ENCODE measurements around the gene BUB1B.
"Not testable (repeated sequence)": the region's sequence is repeated elsewhere in the genome, so short reads cannot be mapped to it uniquely, and the experiment has no call there.

The BUB1B gene

GRCh38 chr15:40137303-40138200 lies 23.3 kb upstream of the BUB1B start:
- no peak for DNase-seq

GRCh38 chr15:40138201-40138570 lies 22.7 kb upstream of the BUB1B start:
- not testable (repeated sequence) for DNase-seq

- no peak for DNase-seq
These were observed 18.4 kb upstream of the BUB1B start for GRCh38 chr15:40142428-40142827.

- no peak for DNase-seq
These were observed 14.8 kb upstream of the BUB1B start for GRCh38 chr15:40146037-40146436.

- DNase-seq = no peak
These were observed 11.5 kb upstream of the BUB1B start for GRCh38 chr15:40149339-40149738.

GRCh38 chr15:40150163-40150925 lies 10.5 kb upstream of the BUB1B start:
- DNase-seq = no peak

- no peak for DNase-seq
These were observed 9.4 kb upstream of the BUB1B start for GRCh38 chr15:40151499-40151898.

- no peak for DNase-seq
These were observed 8.9 kb upstream of the BUB1B start for GRCh38 chr15:40151991-40152390.

- not testable (repeated sequence) for DNase-seq
These were observed 6.0 kb upstream of the BUB1B start for GRCh38 chr15:40154821-40155220.

GRCh38 chr15:40155270-40155910 lies 5.5 kb upstream of the BUB1B start:
- no peak for DNase-seq

GRCh38 chr15:40157778-40158447 lies 3.0 kb upstream of the BUB1B start:
- DNase-seq = no peak

- DNase-seq = no peak
These were observed 848 bp upstream of the BUB1B start for GRCh38 chr15:40160021-40160420.

- DNase-seq = no peak
These were observed 973 bp downstream of the BUB1B start for GRCh38 chr15:40161693-40162391.

GRCh38 chr15:40162552-40162951 lies 1.7 kb downstream of the BUB1B start:
- no peak for DNase-seq

- no peak for DNase-seq
These were observed 3.0 kb downstream of the BUB1B start for GRCh38 chr15:40163657-40164416.

- DNase-seq = not testable (repeated sequence)
These were observed 6.5 kb downstream of the BUB1B start for GRCh38 chr15:40167374-40167773.

GRCh38 chr15:40175160-40175559 lies 14.3 kb downstream of the BUB1B start:
- no peak for DNase-seq

GRCh38 chr15:40182358-40183029 lies 21.6 kb downstream of the BUB1B start:
- DNase-seq = no peak

- DNase-seq = no peak
These were observed 23.0 kb downstream of the BUB1B start for GRCh38 chr15:40183636-40184463.

GRCh38 chr15:40190591-40190990 lies 29.7 kb downstream of the BUB1B start:
- no peak for DNase-seq
